ENCODE results near the gene KIF17.

The KIF17 gene

DNA sequence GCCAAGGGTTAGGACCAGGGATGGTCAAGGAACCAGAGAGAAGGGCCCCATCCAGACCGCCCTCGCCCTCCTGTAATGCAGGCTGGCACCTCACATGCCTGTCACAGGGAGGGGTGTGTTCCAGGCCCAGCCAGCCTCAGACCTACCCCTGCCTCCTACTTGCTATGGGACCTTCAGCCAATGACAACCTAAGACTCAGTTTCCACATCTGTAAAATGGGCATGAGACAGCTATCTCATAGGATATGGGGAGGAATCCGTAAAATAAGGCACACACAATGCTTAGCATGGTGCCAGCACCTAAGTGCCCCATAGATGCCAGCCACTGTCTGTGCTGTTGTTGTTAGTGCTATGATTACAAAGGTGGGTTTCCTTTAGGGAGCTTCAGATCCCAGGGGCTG lies 7.9 kb downstream of the KIF17 start:
- DNase-seq = no peak

DNA sequence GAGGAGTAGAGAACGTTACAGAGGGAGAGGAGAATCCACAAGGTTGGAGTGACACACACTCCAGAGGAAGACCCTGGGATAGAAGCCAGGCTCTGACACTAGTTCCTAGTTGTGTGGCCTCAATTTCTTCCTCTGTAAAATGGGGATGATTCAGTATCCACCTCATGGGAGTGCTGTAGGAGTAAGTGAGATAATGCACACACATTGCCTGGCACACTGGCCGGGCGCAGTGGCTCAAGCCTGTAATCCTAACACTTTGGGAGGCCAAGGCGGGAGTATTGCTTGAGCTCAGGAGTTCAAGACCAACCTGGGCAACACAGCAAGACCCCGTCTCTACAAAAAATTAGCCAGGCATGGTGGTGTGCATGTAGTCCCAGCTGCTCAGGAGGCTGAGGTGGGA lies 8.9 kb downstream of the KIF17 start:
- DNase-seq = no peak

- DNase-seq = no peak
These were observed 9.8 kb downstream of the KIF17 start for GRCh38 chr1:20708057-20708456.

GRCh38 chr1:20706841-20707240 lies 11.0 kb downstream of the KIF17 start:
- DNase-seq = no peak

- DNase-seq = no peak
These were observed 12.5 kb downstream of the KIF17 start for GRCh38 chr1:20705203-20705755.

DNA sequence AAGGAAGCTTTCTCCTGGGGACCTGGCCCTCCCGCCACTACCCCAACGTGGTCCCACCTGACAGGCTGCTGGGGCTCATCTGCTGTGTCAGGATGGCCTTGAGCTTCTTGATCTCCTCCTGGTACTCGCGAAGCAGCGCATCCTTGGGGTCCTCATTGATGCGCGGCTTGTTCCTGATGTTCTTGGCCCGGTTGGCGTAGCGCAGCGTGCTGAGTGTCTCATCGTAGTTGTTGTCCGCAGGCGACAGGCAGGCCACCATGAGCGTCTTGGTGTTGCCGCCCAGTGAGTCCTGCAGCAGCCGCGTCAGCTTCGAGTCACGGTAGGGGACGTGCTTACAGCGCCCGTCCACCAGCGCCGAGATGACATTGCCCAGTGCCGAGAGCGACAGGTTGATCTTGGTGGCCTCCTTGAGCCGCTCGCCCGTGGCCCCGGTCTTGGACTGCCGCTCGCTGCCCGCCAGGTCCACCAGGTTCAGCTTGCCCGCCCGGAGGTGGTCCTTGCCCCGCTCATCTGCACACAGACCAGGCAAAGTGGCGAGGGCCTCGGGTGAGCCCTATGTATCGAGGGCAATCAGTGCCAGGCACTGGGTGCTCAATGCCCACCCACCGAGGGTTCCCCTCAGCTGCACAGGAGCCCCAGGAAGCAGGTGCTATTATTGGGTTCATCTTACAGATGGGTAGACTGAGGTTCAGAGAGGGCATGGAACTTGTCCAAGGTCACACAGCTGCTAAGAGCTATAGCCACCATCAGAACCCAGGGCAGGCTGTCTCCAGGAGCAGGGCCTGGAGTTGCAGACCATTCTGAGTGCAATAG lies 13.2 kb downstream of the KIF17 start:
- no peak for DNase-seq

GRCh38 chr1:20703124-20703756 lies 14.6 kb downstream of the KIF17 start:
- no peak for DNase-seq

DNA sequence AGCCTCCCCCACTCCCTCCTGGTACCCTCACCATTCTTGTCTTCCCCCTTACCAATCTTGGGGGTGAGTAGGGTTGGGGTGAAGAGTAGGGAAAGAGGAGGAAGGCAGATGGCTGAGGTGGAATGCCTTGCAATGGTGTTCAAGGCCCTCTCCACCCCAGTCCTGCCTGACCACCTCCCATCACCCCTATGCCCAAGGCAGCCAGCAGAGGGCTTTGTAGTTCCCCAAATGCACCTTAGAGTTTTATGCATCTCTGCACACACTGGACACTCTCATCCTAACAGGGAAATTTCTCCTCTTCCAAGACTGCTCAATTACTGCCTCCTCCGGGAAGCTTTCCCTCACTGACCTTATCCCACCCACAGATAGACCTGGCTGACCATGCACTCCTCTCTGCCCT lies 15.4 kb downstream of the KIF17 start:
- no peak for DNase-seq

DNA sequence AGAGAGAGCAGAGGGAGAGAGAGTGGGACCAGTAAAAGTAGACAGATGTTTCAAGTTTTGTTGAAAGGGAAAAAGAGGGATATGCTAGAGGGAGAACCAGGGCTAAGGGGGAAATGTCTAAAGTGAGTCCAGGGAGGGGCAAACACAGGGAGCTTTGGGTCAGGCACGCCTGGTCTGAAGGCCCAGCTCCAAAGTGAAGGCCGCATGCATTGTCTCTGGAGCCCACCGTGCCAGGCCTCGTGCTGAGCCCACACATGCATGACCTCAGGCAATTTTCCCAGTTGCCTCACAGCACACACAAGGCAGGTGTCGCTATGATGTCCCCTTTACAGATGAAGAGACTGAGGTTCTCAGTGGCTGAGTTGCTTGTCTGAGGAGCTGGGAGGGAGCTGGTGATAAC lies 16.0 kb downstream of the KIF17 start:
- DNase-seq = no peak

DNA sequence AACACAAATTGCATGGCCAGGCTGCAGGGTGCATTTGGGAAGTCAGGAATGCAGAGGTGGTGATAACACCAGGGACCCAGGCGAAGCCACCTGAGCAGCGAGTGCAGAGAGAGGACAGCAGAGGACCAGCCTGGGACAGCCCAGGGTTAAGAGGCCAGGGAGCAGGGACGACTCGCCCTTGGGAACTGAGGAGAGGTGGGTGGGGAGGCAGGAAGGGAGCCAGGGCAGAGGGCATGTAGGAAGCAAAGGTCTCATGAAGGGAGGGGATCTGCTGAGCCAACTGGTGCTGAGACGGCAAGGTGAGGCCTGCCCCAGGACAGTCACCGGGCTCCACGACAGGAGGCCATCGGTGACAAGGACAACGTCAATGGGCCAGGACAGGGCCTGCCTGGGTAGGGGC lies 16.4 kb downstream of the KIF17 start:
- no peak for DNase-seq

DNA sequence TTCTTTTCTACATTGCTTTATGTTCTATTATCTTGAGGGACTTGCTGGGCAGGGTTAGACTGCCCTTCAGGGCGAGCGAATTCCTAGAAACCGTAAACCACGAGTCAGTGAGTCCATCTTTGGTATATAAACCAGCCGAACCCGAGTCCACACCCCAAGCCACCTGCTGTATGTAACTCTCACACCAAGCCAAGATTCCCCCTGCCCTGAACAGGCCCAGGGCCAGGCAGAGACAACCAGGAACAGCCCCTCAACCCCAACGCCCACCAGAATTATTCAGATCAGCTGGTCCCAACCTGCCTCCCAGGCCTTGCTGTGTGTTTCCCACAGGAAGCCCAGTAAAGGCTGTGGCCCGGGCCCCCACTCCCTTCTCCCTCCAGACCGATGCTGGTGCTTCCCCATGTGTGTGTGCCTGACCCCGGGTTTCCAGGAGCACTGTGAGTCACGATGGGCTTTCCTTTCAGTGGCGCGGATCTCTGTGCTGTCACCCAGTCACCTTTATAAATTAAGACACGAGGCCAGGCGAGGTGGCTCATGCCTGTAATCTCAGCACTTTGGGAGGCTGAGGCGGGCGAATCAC lies 17.1 kb downstream of the KIF17 start:
- DNase-seq = no peak

GRCh38 chr1:20699558-20699957 lies 18.2 kb downstream of the KIF17 start:
- DNase-seq = no peak

- no peak for DNase-seq
These were observed 19.5 kb downstream of the KIF17 start for GRCh38 chr1:20698195-20698910.

- no peak for DNase-seq
These were observed 20.2 kb downstream of the KIF17 start for GRCh38 chr1:20697563-20697962.

DNA sequence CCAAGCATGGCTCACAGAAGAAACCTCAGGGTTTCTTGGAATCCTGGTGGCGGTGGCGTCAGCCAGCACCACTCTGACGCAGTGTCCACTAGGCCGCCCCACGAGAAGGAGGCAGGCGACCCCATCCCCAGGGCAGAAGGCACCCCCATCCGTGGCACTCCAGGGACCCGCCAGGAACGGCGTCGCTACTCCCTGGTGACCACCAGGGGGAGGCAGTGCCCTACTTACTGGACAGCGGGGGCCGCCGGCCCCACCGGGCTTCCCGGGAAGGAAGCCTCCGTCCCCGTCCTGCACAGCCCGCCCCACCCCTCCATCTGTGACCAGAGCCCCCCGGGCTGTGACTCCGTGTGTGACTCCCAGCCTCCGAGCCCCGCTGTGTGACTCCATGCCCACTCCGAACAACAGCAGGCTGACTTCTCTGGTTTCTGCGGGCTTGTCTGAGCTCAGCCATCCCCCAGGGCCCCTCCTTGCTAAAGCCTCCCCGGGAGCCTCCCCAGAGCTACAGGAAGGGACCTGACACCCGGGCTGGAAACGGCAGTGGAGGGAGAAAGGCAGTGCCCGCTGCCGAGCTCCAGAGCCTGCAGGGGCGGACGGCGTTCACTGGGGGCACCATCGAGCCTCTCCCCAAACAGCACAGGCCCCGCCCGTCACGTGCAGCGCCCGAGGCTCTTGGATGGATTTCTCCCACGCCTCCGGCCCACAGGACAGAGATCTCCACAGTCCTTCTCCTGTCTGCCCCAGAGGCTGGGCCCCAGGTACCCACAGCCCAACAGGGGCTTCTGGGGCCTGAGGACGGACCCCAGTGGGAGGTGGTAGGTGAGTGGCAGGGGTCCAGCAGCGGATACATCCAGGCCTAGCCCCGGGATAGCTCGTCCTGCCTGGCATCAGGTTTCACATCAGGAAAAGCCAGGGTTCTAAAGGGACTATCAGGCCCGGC lies 21.1 kb downstream of the KIF17 start:
- DNase-seq = peak; percentile 34 to 79 (median 60)

DNA sequence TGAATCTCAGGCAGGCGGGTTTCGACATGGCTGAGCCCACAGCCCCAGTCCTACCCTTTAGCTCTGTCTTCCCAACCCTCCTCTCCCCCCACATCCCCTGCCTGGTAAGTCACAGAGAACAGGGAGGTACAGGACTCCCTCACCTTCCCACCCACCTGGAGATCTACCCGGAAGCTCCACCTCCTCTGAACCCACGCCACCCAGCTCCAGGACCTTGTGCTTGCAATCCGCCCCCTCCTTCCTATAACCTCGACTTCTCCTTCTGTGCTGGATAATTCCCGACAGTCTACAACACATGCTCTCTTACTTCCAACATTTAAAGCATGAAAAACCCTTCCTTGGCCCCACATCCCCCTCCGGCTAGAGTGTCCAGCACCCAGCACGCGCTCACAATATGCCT lies 22.3 kb downstream of the KIF17 start:
- DNase-seq = no peak

DNA sequence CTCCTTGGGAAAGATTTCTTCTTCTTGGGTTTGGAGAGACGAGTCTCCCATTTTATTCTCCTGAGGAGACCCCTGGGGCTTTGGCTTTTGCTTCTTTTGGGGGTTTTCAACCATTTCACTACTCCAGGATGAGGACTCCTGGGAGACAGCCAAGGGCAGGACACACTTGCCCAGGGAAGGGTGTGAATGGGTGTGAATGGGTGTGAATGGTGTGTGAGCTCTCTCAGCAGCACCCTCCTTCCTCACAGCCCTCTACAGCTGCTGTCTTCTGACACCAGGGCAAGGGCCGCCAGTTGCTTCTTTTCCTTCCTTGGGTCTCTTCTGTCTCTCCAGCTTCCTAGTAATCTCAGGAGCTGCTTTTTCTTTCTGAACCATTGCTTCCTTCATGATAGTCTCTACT lies 24.2 kb downstream of the KIF17 start:
- no peak for DNase-seq

- DNase-seq = no peak
These were observed 25.9 kb downstream of the KIF17 start for GRCh38 chr1:20691872-20692271.

DNA sequence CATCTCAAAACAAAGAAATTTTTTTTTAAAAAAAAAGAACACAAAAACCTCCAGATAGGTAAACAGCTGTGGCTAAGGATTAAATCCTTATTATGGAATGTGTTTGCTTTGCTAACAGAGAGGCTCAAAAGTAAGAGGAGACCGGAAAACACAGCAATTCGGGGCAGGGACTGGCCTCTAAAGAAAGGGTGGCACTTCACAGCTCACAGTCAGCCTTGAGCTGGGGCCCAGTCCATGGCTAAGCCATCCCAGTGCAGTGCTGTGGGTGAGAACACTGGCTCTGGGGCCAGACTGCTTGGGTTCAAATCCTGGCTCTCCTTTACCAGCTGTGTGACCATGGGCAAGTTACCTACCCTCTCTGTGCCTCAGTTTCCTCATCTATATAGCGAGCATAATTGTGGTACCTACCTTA lies 28.2 kb downstream of the KIF17 start:
- no peak for DNase-seq

DNA sequence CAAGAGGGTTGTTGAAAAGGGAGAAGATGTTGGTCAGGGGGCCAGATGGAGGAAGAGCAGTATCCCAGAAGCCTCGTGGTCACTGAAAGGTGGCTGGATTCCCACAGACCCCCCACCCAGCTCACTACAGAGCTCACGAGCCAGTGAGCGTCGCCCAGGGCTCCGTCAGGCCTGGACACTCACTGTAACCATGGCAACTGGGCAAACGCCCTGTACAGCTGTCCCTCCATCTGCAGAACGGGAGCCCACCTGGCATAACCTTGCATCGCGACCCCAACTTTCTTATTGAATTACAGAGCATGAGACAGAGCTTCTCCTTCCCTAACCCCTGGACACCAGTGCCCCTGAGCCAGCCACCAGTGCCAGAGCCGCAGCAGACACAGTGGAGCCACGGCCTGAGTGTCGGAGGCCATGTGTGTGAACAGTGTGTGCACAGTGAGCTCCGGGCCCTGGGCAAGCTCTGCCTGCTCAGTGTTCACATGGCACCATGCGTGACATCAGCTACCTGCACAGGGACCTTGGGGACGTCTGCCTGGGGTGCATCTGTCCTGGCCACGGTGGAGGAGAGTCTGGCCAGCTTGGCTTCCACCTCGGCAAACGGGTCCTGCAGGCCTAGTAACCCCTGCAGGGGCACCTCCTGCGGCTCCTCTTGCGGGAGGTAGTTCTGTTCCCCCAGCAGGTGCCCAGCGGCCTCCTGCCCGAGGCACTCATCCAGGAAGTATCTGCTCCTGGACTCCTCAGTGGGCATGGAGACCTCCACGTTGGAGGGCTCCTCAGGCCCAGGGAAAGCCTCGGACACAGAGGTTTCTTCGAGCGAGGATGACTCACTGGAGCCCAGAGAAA lies 30.7 kb downstream of the KIF17 start:
- DNase-seq = no peak

GRCh38 chr1:20685741-20686140 lies 32.1 kb downstream of the KIF17 start:
- no peak for DNase-seq
